Stimulated activated naive CD4-positive, alpha-beta T cell treated with Interleukin-2 at 50 U/mL for 16 hours (primary cell): ENCODE data around the gene SNX20.

ENCODE experiments used
- DNase-seq: peaks from one replicate; lab custom pipeline; 2025; lab: John Stamatoyannopoulos, UW

The SNX20 gene

DNA sequence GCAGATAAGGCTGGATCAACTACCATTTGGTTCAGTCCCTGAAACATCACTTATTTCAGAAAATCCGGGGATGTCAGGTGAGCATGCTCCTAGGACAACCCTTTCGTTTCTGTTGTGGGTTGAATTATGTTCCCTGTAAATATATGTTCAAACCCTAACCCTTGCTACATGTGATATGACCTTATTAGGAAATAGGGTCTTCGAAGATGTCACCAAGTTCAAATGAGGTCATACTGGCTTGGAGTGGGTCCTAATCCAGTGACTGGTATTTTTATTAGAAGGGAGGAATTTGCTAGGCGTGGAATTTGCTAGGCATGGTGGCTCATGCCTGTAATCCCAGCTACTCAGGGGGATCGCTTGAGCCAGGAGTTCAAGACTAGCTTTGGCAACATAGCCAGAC is 21.3 kb downstream of the SNX20 start:
- no peak for DNase-seq

GRCh38 chr16:50657241-50657640 is 23.9 kb downstream of the SNX20 start:
- DNase-seq: no peak

- no peak for DNase-seq
These were observed 25.5 kb downstream of the SNX20 start for GRCh38 chr16:50655558-50656055.

DNA sequence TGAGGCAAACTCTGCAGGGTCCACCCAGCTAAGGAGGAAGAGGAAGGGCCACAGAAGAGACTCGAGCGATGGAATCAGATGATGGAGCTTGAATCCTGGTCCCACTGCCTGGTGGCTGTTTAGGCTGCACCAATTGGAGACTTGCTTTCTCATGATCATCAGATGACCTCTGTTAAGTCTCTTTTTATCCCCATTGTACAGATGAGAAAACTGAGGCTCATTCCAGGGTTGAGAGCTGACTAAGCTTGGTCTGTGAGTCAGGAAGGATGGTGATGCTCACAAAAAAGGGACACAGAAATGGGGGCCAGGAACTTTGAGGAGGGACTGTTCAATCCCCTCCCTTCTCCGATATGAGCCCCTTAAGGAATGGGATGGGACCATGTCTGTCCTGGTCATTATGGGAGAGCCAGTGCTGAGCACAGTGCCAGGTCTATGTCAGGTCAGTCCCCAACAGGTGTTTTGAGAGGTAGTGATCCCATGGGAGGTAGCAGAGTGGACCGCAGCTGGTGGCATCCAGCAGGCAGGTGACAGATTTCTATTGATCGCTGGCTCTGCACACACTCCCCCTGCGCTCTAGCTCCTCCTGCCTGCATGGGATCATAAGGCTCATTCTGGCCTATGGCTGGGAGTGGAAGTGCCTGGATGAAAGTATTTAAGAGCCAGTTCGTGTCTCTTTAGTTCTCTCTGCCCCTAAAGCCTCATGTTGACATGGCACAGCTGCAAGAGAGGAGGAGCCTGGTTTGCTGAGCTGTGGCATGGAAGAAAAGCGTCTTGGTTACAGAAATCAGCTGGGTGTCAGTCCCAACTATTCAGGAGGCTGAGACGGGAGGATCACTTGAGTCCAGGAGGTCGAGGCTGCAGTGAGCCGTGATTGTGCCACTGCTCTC is 27.2 kb downstream of the SNX20 start:
- no peak for DNase-seq

DNA sequence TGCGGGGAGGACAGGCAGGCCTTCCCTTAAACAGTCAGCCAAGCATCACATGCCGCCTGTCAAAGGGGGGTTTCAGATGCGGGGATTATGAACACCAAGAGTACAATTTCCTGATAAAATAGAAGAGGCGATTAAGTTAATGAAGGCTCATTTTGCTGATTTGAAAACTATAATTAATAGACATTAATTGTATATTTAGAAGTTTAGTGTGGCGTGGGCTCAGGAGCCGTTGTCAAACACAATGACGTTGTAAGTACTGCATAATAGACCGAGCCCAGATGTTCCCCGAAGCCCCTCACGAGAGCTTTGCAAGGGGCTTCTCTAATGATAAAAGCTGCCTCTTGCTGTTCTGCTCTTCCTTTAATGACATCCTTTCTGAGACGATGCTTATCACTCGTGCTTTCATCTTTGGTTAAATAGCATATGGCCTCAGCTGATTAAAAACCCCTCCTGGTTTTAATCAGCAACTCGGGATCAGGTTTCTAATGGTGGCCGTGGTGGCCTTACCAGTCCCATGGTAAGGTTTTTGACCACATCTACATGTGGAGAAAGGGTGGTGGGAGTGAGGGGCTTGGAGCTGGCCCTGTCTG is 28.2 kb downstream of the SNX20 start:
- no peak for DNase-seq

DNA sequence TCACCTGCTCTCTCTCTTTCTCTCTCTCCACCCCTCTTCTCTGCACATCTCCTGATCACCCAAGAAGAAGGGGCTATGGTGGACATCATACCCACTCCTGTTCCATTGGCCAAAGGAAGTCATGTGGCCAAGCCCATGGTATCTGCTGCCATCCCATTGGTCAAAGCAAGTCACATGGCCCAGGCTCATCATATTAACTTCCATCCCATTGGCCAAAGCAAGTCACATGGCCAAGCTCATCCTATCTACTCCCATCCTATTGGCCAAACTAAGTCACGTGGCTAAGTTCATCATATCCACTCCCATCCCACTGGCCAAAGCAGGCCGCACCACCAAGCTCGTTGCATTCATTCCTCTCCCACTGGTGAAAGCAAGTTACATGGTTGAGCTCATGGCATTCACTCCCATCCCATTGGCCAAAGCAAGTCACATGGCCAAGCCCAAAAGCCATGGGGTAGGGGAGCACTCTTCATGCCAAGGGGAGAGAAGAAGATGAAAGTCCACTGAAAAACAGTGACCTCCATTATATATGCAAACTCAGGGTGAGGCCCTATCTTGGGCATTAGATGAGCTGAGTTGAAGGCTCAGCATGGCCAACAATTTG is 29.2 kb downstream of the SNX20 start:
- no peak for DNase-seq

DNA sequence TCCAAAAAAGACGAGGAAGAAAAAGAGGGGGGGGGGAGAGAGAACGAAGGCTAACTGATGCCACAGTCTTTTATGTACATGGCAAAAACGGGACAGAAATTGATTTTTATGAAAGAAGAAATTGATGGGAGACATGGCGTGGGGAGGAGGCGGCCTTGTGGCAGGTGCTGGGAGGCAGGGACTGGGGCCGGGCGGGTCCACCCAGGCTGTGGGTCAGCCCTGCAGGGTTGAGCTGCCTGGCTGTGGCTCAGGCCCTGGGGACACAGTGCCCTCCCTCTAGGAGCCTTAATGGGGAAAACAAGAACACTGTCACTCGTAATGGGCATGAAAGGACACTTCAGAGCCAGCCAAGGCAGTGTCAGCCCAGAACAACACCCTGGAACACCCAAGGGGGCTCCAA is 34.8 kb downstream of the SNX20 start:
- DNase-seq: no peak

- no peak for DNase-seq
These were observed 35.4 kb downstream of the SNX20 start for GRCh38 chr16:50645563-50646220.

DNA sequence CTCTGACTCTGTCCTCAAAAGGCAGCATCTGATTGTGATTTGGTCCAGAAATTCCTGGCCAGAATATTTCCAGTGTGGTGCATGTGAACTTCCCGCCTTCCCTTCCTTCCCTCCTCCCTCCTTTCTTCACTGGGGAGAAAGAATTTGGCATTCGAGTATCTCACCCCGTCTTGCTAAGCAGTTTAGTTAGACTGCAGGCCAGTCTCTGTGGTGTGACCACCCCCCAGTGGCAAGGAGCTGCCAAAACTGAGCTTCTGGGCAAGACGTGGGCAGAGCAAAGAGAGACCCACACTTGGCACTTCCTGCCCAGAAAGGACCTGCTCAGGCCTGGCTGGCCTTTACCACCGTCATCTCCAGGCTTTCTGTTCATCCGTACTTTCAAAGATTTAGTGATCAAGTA is 36.4 kb downstream of the SNX20 start:
- DNase-seq: no peak

GRCh38 chr16:50644245-50644644 is 36.9 kb downstream of the SNX20 start:
- DNase-seq: no peak

- no peak for DNase-seq
These were observed 37.9 kb downstream of the SNX20 start for GRCh38 chr16:50643192-50643591.

- DNase-seq: no peak
These were observed 38.8 kb downstream of the SNX20 start for GRCh38 chr16:50642349-50642748.

GRCh38 chr16:50641818-50642187 is 39.3 kb downstream of the SNX20 start:
- DNase-seq: no peak

- no peak for DNase-seq
These were observed 39.9 kb downstream of the SNX20 start for GRCh38 chr16:50640919-50641817.

DNA sequence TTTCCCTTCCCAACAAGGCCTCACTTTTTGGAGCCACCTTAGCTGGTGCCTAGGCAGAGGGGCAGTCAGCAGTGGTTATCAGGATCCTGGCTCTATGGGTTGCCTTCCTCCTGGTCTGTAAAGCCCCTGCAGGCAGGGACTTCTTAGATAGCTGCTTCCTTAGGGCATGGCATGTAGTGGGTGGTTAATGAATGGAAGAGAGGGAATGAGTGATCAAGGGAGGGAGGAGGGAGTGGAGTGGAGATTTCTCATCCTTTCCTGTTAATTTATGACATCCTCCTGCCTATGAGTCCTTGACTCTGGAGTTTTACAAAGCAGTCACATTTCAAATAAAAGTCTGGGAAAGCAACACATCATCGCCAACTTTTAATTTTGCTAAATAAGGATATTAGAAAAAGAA is 40.7 kb downstream of the SNX20 start:
- DNase-seq: no peak

GRCh38 chr16:50638816-50639670 is 42.1 kb downstream of the SNX20 start:
- no peak for DNase-seq

DNA sequence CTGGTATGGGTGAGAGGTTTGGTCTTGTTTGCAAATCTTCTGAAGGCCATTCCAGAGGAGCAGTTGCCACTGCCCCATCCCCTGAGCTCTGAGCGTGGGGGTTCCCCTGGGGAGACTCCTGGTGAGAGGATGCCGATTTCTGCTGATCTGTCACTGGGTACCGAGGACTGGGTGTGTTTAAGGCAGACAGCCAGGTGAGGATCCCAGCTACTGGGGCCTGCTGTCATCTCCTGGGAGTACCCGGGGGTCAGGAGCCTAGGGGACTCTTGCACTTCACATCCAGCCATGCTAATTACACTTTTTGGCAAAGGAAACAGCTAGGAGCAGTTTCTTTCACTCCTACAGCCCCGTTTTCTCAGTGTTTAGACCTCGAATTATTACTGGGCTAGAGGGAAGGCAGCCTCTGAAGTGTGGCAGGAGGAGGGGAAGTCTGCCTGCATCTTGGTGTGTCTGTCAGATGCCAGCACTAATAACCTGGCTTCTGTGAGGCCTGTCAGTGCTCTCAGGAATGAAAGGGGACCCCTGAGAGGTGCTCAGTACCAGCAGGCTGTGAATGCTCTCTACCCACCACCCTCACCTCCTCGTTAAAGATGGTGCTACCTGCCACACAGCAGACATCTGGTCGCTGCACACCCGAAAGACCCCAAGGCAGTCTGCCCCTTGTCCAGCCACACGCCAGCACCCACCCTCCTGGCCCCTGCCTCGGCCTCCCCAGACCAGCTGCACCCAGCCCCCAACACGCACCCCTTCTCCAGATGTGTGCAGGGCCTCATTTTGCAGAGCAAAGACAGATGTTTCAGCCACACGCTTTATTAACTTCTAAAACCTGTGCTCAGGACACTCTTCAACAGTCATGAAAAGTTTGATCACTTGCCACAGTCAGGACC is 43.2 kb downstream of the SNX20 start:
- no peak for DNase-seq

- DNase-seq: no peak
These were observed 44.2 kb downstream of the SNX20 start for GRCh38 chr16:50636753-50637374.
